Measurements from ENCODE around the gene NOBOX. TPM values are rescaled to one million over a fixed set of nuclear protein-coding genes. Genes with fewer than 3 reads are reported as not detected.

The NOBOX gene
- total RNA-seq, 1 donor from 2014 or later = not detected

- Histone ChIP-seq H3K27me3 (ENCODE audit: control insufficient read depth, insufficient read depth, low read length) (no peaks in the 10 kb centered on the region), H3K36me3 (ENCODE audit: control insufficient read depth, insufficient read depth, low read length) (no peaks in the 10 kb centered on the region), H3K4me3 (ENCODE audit: low read depth, low read length) (no peak overlapping the region)
- DNase-seq (ENCODE audit: low read depth) (no peak), FAIRE-seq (no peak)
- TF ChIP-seq CTCF (IDR thresholded peaks at IDR 0.05; ENCODE audit: insufficient read depth, low read length, severe bottlenecking) = no peak
These were observed 11.3 kb upstream of the NOBOX start for GRCh38 chr7:144414815-144415214.

- Histone ChIP-seq H3K27me3 (ENCODE audit: control insufficient read depth, insufficient read depth, low read length) (no peaks in the 10 kb centered on the region), H3K4me3 (ENCODE audit: low read depth, low read length) (no peak overlapping the region), H3K36me3 (ENCODE audit: control insufficient read depth, insufficient read depth, low read length) (no peaks in the 10 kb centered on the region)
- no peak for TF ChIP-seq CTCF (IDR thresholded peaks at IDR 0.05; ENCODE audit: insufficient read depth, low read length, severe bottlenecking)
- DNase-seq (ENCODE audit: low read depth) (no peak), FAIRE-seq (no peak)
These were observed 6.9 kb upstream of the NOBOX start for GRCh38 chr7:144410441-144410840.

- no peak for TF ChIP-seq CTCF (IDR thresholded peaks at IDR 0.05; ENCODE audit: insufficient read depth, low read length, severe bottlenecking)
- FAIRE-seq (no peak), DNase-seq (ENCODE audit: low read depth) (peak; percentile 83)
- no peaks in the 10 kb centered on the region for H3K36me3 ChIP-seq (ENCODE audit: control insufficient read depth, insufficient read depth, low read length)
- H3K4me3 ChIP-seq (ENCODE audit: low read depth, low read length) = peak overlapping the region; percentile 23
- no peaks in the 10 kb centered on the region for H3K27me3 ChIP-seq (ENCODE audit: control insufficient read depth, insufficient read depth, low read length)
These were observed 4.6 kb upstream of the NOBOX start for GRCh38 chr7:144408121-144408520.

- DNase-seq (ENCODE audit: low read depth) = peak; percentile 92
- Histone ChIP-seq H3K36me3 (ENCODE audit: control insufficient read depth, insufficient read depth, low read length) (no peaks in the 10 kb centered on the region), H3K4me3 (ENCODE audit: low read depth, low read length) (peak overlapping the region; percentile 16), H3K27me3 (ENCODE audit: control insufficient read depth, insufficient read depth, low read length) (no peaks in the 10 kb centered on the region)
- TF ChIP-seq CTCF (IDR thresholded peaks at IDR 0.05; ENCODE audit: insufficient read depth, low read length, severe bottlenecking) = no peak
- peak; percentile 87 for FAIRE-seq
These were observed 3.9 kb upstream of the NOBOX start for GRCh38 chr7:144407266-144407931.

GRCh38 chr7:144404946-144405345 lies 1.5 kb upstream of the NOBOX start:
- Histone ChIP-seq H3K36me3 (ENCODE audit: control insufficient read depth, insufficient read depth, low read length) (no peaks in the 10 kb centered on the region), H3K27me3 (ENCODE audit: control insufficient read depth, insufficient read depth, low read length) (no peaks in the 10 kb centered on the region), H3K4me3 (ENCODE audit: low read depth, low read length) (no peak overlapping the region)
- TF ChIP-seq CTCF (IDR thresholded peaks at IDR 0.05; ENCODE audit: insufficient read depth, low read length, severe bottlenecking) = no peak
- FAIRE-seq = no peak
- no peak for DNase-seq (ENCODE audit: low read depth)

GRCh38 chr7:144403102-144403501 lies 391 bp downstream of the NOBOX start:
- Histone ChIP-seq H3K27me3 (ENCODE audit: control insufficient read depth, insufficient read depth, low read length) (no peaks in the 10 kb centered on the region), H3K4me3 (ENCODE audit: low read depth, low read length) (no peak overlapping the region), H3K36me3 (ENCODE audit: control insufficient read depth, insufficient read depth, low read length) (no peaks in the 10 kb centered on the region)
- FAIRE-seq (no peak), DNase-seq (ENCODE audit: low read depth) (no peak)
- no peak for TF ChIP-seq CTCF (IDR thresholded peaks at IDR 0.05; ENCODE audit: insufficient read depth, low read length, severe bottlenecking)
